H1 (cell line): Measurements from ENCODE around the gene TNRC6B. TPM values are rescaled to one million over a fixed set of nuclear protein-coding genes. Genes with fewer than 3 reads are reported as not detected.

Source experiments
- EZH2 ChIP-seq: fragments of 200-600 bp; sonication (generic); IDR thresholded peaks from 2 replicates; pipeline ENCODE4 v1.7.1; 2012; ENCODE audit warnings: low read depth, mild to moderate bottlenecking, moderate library complexity, low read length, inconsistent platforms; ENCODE audit not compliant: severe bottlenecking
- FOSL1 ChIP-seq: IDR thresholded peaks from 2 replicates; pipeline ENCODE4 v1.6.1; 2011; ENCODE audit warnings: mild to moderate bottlenecking, low read depth, low read length, moderate library complexity; ENCODE audit not compliant: insufficient read depth
- JUND ChIP-seq: IDR thresholded peaks from 2 replicates; pipeline ENCODE4 v1.6.1; 2011; ENCODE audit warnings: mild to moderate bottlenecking, improper control_type of control experiment, low read length
- POU5F1 ChIP-seq: IDR thresholded peaks from 2 replicates; pipeline ENCODE4 v1.6.1; 2011; ENCODE audit warnings: low read depth, mild to moderate bottlenecking, low read length, moderate library complexity
- RXRA ChIP-seq: IDR thresholded peaks from 2 replicates; pipeline ENCODE4 v1.6.1; 2011; ENCODE audit warnings: low read depth, mild to moderate bottlenecking, low read length, moderate library complexity; ENCODE audit not compliant: insufficient read depth
- SIRT6 ChIP-seq: IDR thresholded peaks from one replicate; pipeline ENCODE4 v1.7.1; 2012; ENCODE audit warnings: low read length, inconsistent platforms
- SP4 ChIP-seq: IDR thresholded peaks from 2 replicates; pipeline ENCODE4 v1.6.1; 2012; ENCODE audit warnings: low read length, inconsistent platforms
- TAF1 ChIP-seq: IDR thresholded peaks from 2 replicates; pipeline ENCODE4 v1.6.1; 2011; ENCODE audit warnings: mild to moderate bottlenecking, low read depth, low read length
- TCF12 ChIP-seq: IDR thresholded peaks from 2 replicates; pipeline ENCODE4 v1.6.1; 2011; ENCODE audit warnings: low read depth, mild to moderate bottlenecking, low read length
- polyA plus RNA-seq, 7 experiments: library from polyadenylated mRNA; depleted of rRNA in 3 of 7; stranded (reverse) in 5 of 7; unstranded in 2 of 7; fragments of >200 nt in 5 of 7; fragments of 200-250 nt in 2 of 7; gene quantifications; 1 replicate in 5 of 7; 2 replicates in 1 of 7; 4 replicates in 1 of 7; pipeline versions ENCODE4 v1.2.1 to v1.2.3, GENCODE V29; 2011 to 2013; ENCODE audit warnings: missing spikeins in 2 of 7, mixed read lengths in 2 of 7
- total RNA-seq: library from RNA; stranded (reverse); fragmentation: NEBNext Ultra II Directional; extraction: Animal tissue kit (Norgen Biotek cat#: 25700); gene quantifications from 2 replicates; pipeline ENCODE4 v1.2.1, GENCODE V29; 2021

TNRC6B gene
- total and polyA plus RNA-seq, 2 of the 8 experiments (the other 6 are each of a cell fraction or from before 2014, with no cell fraction given) = 12.5 to 48.9 TPM

DNA sequence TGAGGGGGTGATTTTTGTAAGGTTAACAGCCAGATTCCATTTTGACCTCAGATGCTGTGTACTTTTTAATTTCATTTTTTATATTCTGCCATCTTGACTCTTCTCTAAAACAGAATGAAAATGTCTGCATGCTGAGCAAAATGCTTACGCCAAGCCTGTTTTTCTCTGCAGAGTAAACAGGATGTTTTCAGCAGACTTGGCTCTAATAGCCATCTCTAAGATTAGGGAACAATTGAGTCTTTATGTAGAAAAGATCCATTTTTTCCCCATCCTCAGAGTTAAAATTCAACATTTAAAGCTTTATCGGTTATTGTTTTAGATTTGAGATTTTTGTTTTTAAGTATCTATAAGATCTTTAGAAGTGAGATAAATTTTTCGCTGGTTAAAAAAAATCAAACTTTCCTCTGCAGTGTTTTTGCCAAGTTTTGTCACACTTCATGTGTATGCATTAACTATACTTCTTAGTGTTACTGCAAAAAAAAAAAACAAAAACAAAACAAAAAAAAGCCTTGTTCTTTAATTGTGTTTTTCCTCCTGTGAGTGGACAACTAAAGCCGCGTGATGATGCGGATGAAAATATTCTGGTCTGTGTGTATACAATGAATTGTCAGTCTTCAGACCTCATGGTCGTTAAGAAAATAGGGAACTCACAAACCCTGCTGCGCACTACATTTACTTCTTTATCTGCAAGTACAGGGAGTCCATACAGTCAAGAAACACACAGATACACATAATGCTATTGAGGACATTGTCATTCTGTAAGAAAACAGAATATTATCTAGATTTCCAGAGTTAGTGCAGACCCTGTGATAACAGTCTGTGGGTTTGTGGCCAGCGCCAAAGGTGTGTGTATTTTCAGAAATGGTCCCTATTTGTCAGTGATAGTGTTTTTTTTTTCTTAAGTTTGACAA, 151.1 kb downstream of the TNRC6B start (continued):
- no peak for TF ChIP-seq POU5F1
- no peak for TF ChIP-seq TAF1
- no peak for TF ChIP-seq TCF12
- no peak for TF ChIP-seq SIRT6
- no peak for TF ChIP-seq EZH2
- TF ChIP-seq SP4 = no peak
- TF ChIP-seq JUND = no peak
- no peak for TF ChIP-seq RXRA
- TF ChIP-seq FOSL1 = no peak
- TF ChIP-seq, all 59 proteins: peak for 0
